SK-N-SH (cell line): ENCODE measurements around the gene NFYA. TPM values are rescaled to one million over a fixed set of nuclear protein-coding genes. Genes with fewer than 3 reads are reported as not detected.

Experiments used
- CTCF ChIA-PET: fragments of 300-600, 350-600 bp; formaldehyde crosslinking; extraction: SDS; loops from one replicate; lab custom pipeline; 2021; lab: Yijun Ruan, JAX
- POLR2A ChIA-PET: fragments of 350-600 bp; sonication (Branson Sonifier 250); formaldehyde crosslinking; extraction: SDS; loops from one replicate; lab custom pipeline; 2020; ENCODE audit warnings: antibody characterized with exemption, inconsistent platforms; lab: Yijun Ruan, JAX
- DNase-seq: peaks from one replicate; pipeline ENCODE4 v3.0.0; 2012
- H2AFZ ChIP-seq: fragments of 200-600 bp; sonication (generic); 2 replicates; pipeline ENCODE4 v1.8.1; 2016; ENCODE audit warnings: antibody characterized with exemption, mild to moderate bottlenecking, low read depth
- H3F3A ChIP-seq: fragments of 200-600 bp; sonication (generic); replicated peaks from 2 replicates; pipeline ENCODE3; 2016; ENCODE audit warnings: antibody characterized with exemption, mild to moderate bottlenecking; ENCODE audit not compliant: insufficient read depth
- H3K27ac ChIP-seq, 2 experiments: fragments of 200-500 bp in 1 of 2; fragments of 200-600 bp in 1 of 2; sonication (Bioruptor generic) in 1 of 2; sonication (generic), shearing (Covaris generic) in 1 of 2; 2 replicates each; pipeline versions ENCODE4 v1.5.1 to v1.6.1; 2014 to 2016; ENCODE audit warnings: low read depth in 2 of 2, inconsistent platforms in 1 of 2, low read length in 1 of 2, mild to moderate bottlenecking in 1 of 2, mixed read lengths in 1 of 2
- H3K27me3 ChIP-seq: fragments of 200-600 bp; sonication (generic), shearing (Covaris generic); 2 replicates; pipeline ENCODE4 v1.6.1; 2016; ENCODE audit warnings: mixed run types; ENCODE audit not compliant: insufficient read depth
- H3K36me3 ChIP-seq, 2 experiments: fragments of 200-500 bp in 1 of 2; fragments of 200-600 bp in 1 of 2; sonication (Bioruptor generic) in 1 of 2; sonication (generic) in 1 of 2; replicated peaks in 1 of 2; 2 replicates each; pipeline versions ENCODE3 to v1.5.1; 2014 to 2016; ENCODE audit warnings: low read length in 1 of 2, mild to moderate bottlenecking in 1 of 2; ENCODE audit not compliant: insufficient read depth in 2 of 2, control insufficient read depth in 1 of 2
- H3K4me1 ChIP-seq, 2 experiments: fragments of 200-500 bp in 1 of 2; fragments of 200-600 bp in 1 of 2; sonication (Bioruptor generic) in 1 of 2; sonication (generic), shearing (Covaris generic) in 1 of 2; 2 replicates each; pipeline versions ENCODE4 v1.5.1 to v1.6.1; 2014 to 2016; ENCODE audit warnings: low read depth in 1 of 2, low read length in 1 of 2, mixed run types in 1 of 2; ENCODE audit not compliant: insufficient read depth in 2 of 2, control insufficient read depth in 1 of 2
- H3K4me2 ChIP-seq: fragments of 200-600 bp; sonication (generic), shearing (Covaris generic); 2 replicates; pipeline ENCODE4 v1.6.1; 2017; ENCODE audit warnings: mixed run types
- H3K4me3 ChIP-seq, 2 experiments: fragments of 200-500 bp in 1 of 2; fragments of 200-600 bp in 1 of 2; sonication (Bioruptor generic) in 1 of 2; sonication (generic), shearing (Covaris generic) in 1 of 2; 2 replicates each; pipeline versions ENCODE4 v1.5.1 to v1.8.1; 2014 to 2016; ENCODE audit warnings: low read depth in 2 of 2, inconsistent platforms in 1 of 2, low read length in 1 of 2, mild to moderate bottlenecking in 1 of 2, mixed read lengths in 1 of 2, moderate library complexity in 1 of 2
- H3K79me2 ChIP-seq: fragments of 200-600 bp; sonication (generic); 2 replicates; pipeline ENCODE4 v1.8.1; 2017; ENCODE audit warnings: mild to moderate bottlenecking; ENCODE audit not compliant: insufficient read depth
- H3K9ac ChIP-seq: fragments of 200-600 bp; sonication (generic); 2 replicates; pipeline ENCODE4 v1.6.1; 2017; ENCODE audit warnings: mixed run types
- H3K9me2 ChIP-seq: fragments of 200-600 bp; sonication (generic); 2 replicates; pipeline ENCODE4 v1.6.1; 2017; ENCODE audit warnings: mixed run types
- H3K9me3 ChIP-seq: fragments of 200-600 bp; sonication (generic); 2 replicates; pipeline ENCODE4 v1.6.1; 2017; ENCODE audit warnings: mixed run types, mild to moderate bottlenecking, moderate library complexity
- H4K20me1 ChIP-seq: fragments of 200-600 bp; sonication (generic); 2 replicates; pipeline ENCODE4 v1.6.1; 2017; ENCODE audit warnings: mild to moderate bottlenecking, mixed run types; ENCODE audit not compliant: insufficient read depth
- EZH2phosphoT487 ChIP-seq: fragments of 200-600 bp; sonication (generic); IDR thresholded peaks from 2 replicates; pipeline ENCODE4 v1.6.1; 2017; ENCODE audit warnings: low read depth, mixed run types, mild to moderate bottlenecking, antibody characterized with exemption, moderate library complexity, borderline replicate concordance
- FOXJ3 ChIP-seq: sonication (generic); formaldehyde crosslinking; IDR thresholded peaks from 2 replicates; pipeline ENCODE4 v1.5.1; 2020; ENCODE audit warnings: mild to moderate bottlenecking, missing genetic modification reagents
- FOXM1 ChIP-seq: IDR thresholded peaks from 2 replicates; pipeline ENCODE4 v1.4.0; 2012; ENCODE audit warnings: low read depth, mild to moderate bottlenecking
- IRF3 ChIP-seq: fragments of 150-350 bp; IDR thresholded peaks from 2 replicates; pipeline ENCODE4 v1.6.1; 2016; ENCODE audit warnings: mild to moderate bottlenecking, low read depth, low read length
- RCOR1 ChIP-seq: fragments of 150-350 bp; IDR thresholded peaks from 2 replicates; pipeline ENCODE4 v1.6.1; 2017; ENCODE audit warnings: antibody characterized with exemption, low read length
- RFX5 ChIP-seq: IDR thresholded peaks from 2 replicates; pipeline ENCODE4 v1.6.1; 2012; ENCODE audit warnings: mild to moderate bottlenecking, improper control_type of control experiment, low read length
- SIN3A ChIP-seq: IDR thresholded peaks from 2 replicates; pipeline ENCODE4 v1.6.1; 2012; ENCODE audit warnings: low read depth, mild to moderate bottlenecking, low read length, moderate library complexity, borderline replicate concordance
- TEAD4 ChIP-seq: IDR thresholded peaks from 2 replicates; pipeline ENCODE4 v1.4.0; 2012; ENCODE audit warnings: mild to moderate bottlenecking, borderline replicate concordance; ENCODE audit not compliant: insufficient read depth
- USF1 ChIP-seq: IDR thresholded peaks from 2 replicates; pipeline ENCODE4 v1.4.0; 2012; ENCODE audit warnings: low read depth, borderline replicate concordance
- WGBS: methylation state at CpG from one replicate; pipeline ENCODE4 v1.1.6; 2017; ENCODE audit warnings: low lambda C conversion rate; 5-methylcytosine and 5-hydroxymethylcytosine counted together
- polyA plus RNA-seq, 3 experiments: library from polyadenylated mRNA; depleted of rRNA; stranded (reverse); fragments of >200 nt; gene quantifications; 2 replicates each; pipeline ENCODE4 v1.2.3, GENCODE V29; 2012

The NFYA gene
- polyA plus RNA-seq, 1 of the 3 experiments (the other 2 are of a cell fraction): 6.8 TPM

- no peak for TF ChIP-seq USF1
- no peak for TF ChIP-seq FOXM1
- no peak for TF ChIP-seq FOXJ3 (CRISPR knock-in tag)
- TF ChIP-seq, all 33 proteins: peak for 0
Measured at GRCh38 chr6:41054511-41054910, 18.3 kb upstream of the NFYA start (continued).

- ChIA-PET CTCF (interaction anchor here (1.0 to 3.9 kb wide), 5 partner anchors 9 to 27 kb away, joined by 3 to 20 read pairs (median 3); no protein-coding TSS in a partner anchor), POLR2A (no interaction called here)
Measured at GRCh38 chr6:41055149-41055548, 17.6 kb upstream of the NFYA start.

GRCh38 chr6:41056768-41057490 is 15.8 kb upstream of the NFYA start:
- no peak for DNase-seq
- no peak overlapping the region for H2AFZ ChIP-seq
- WGBS: 74% methylated on average over 2 of the region's 6 CpGs
- peaks cover 0 to 4% of the 10 kb centered on the region in 2 experiments; a peak in 1 of 4 replicates for H3K4me1 ChIP-seq
- CTCF ChIA-PET: interaction anchor here (0.9 to 1.5 kb wide), 4 partner anchors 9 to 252 kb away, joined by 3 to 6 read pairs (median 4); no protein-coding TSS in a partner anchor
- no peaks in the 10 kb centered on the region for H4K20me1 ChIP-seq
- no peak overlapping the region for H3K9ac ChIP-seq
- no peak overlapping the region for H3K4me3 ChIP-seq
- TF ChIP-seq TEAD4 (no peak), SIN3A (no peak), FOXJ3 (CRISPR knock-in tag) (no peak)
- no peaks in the 10 kb centered on the region for H3K79me2 ChIP-seq
- POLR2A ChIA-PET: no interaction called here
- no peak overlapping the region for H3K27ac ChIP-seq
- no peak overlapping the region for H3K4me2 ChIP-seq
- H3K27me3 ChIP-seq: no peaks in the 10 kb centered on the region
- no peaks in the 10 kb centered on the region for H3K9me2 ChIP-seq
- no peaks in the 10 kb centered on the region for H3K36me3 ChIP-seq
- no peaks in the 10 kb centered on the region for H3F3A ChIP-seq
- H3K9me3 ChIP-seq: no peaks in the 10 kb centered on the region

More at GRCh38 chr6:41055149-41055548, 17.6 kb upstream of the NFYA start:
- no peaks in the 10 kb centered on the region for H3F3A ChIP-seq
- H3K27ac ChIP-seq: no peak overlapping the region
- H2AFZ ChIP-seq: no peak overlapping the region
- 53% methylated on average over 3 of the region's 3 CpGs for WGBS
- H3K9me3 ChIP-seq: no peaks in the 10 kb centered on the region
- H3K4me2 ChIP-seq: no peak overlapping the region
- H3K27me3 ChIP-seq: no peaks in the 10 kb centered on the region
- TF ChIP-seq EZH2phosphoT487 (no peak), RCOR1 (no peak), RFX5 (no peak), IRF3 (no peak)
- TF ChIP-seq, all 33 proteins: peak for 0
- Histone ChIP-seq H3K9ac (no peak overlapping the region), H3K36me3 (no peaks in the 10 kb centered on the region), H3K4me3 (no peak overlapping the region), H3K4me1 (peaks cover 0 to 4% of the 10 kb centered on the region in 2 experiments; a peak in 1 of 4 replicates), H3K79me2 (no peaks in the 10 kb centered on the region), H3K9me2 (no peaks in the 10 kb centered on the region), H4K20me1 (no peaks in the 10 kb centered on the region)
- DNase-seq: no peak
